EL (cell line): ENCODE results near the gene CLIC6.
"Not testable (repeated sequence)": the region's sequence is repeated elsewhere in the genome, so short reads cannot be mapped to it uniquely, and the experiment has no call there.

Source experiments
- DNase-seq: peaks from one replicate; pipeline ENCODE4 v3.0.0-alpha.2; 2016

Gene CLIC6

GRCh38 chr21:34661848-34662247, 6.9 kb upstream of the CLIC6 start:
- DNase-seq: no peak

- DNase-seq: no peak
These were observed 1.0 kb upstream of the CLIC6 start for GRCh38 chr21:34667761-34668160.

- DNase-seq: peak; percentile 20
These were observed 520 bp downstream of the CLIC6 start for GRCh38 chr21:34669149-34669879.

GRCh38 chr21:34669880-34670219, 1.1 kb downstream of the CLIC6 start:
- not testable (repeated sequence) for DNase-seq

- peak; percentile 18 for DNase-seq
These were observed 1.6 kb downstream of the CLIC6 start for GRCh38 chr21:34670220-34670961.

GRCh38 chr21:34670962-34671348, 2.2 kb downstream of the CLIC6 start:
- DNase-seq: no peak

GRCh38 chr21:34671462-34671861, 2.7 kb downstream of the CLIC6 start:
- no peak for DNase-seq

- DNase-seq: no peak
These were observed 3.1 kb downstream of the CLIC6 start for GRCh38 chr21:34671891-34672290.

- DNase-seq: no peak
These were observed 4.2 kb downstream of the CLIC6 start for GRCh38 chr21:34673006-34673405.

- no peak for DNase-seq
These were observed 5.7 kb downstream of the CLIC6 start for GRCh38 chr21:34674468-34674867.

GRCh38 chr21:34675871-34676270, 7.1 kb downstream of the CLIC6 start:
- no peak for DNase-seq

- DNase-seq: no peak
These were observed 10.3 kb downstream of the CLIC6 start for GRCh38 chr21:34679051-34679450.

GRCh38 chr21:34684174-34684876, 15.5 kb downstream of the CLIC6 start:
- no peak for DNase-seq

- no peak for DNase-seq
These were observed 18.3 kb downstream of the CLIC6 start for GRCh38 chr21:34687065-34687464.

- DNase-seq: no peak
These were observed 19.0 kb downstream of the CLIC6 start for GRCh38 chr21:34687745-34688144.

GRCh38 chr21:34688145-34688544, 19.4 kb downstream of the CLIC6 start:
- no peak for DNase-seq

GRCh38 chr21:34688715-34689114, 19.9 kb downstream of the CLIC6 start:
- no peak for DNase-seq

- no peak for DNase-seq
These were observed 21.4 kb downstream of the CLIC6 start for GRCh38 chr21:34690041-34690792.

GRCh38 chr21:34690793-34691175, 22.0 kb downstream of the CLIC6 start:
- DNase-seq: no peak

GRCh38 chr21:34691390-34692032, 22.7 kb downstream of the CLIC6 start:
- DNase-seq: no peak

- DNase-seq: no peak
These were observed 23.7 kb downstream of the CLIC6 start for GRCh38 chr21:34692458-34693020.

GRCh38 chr21:34693192-34693810, 24.5 kb downstream of the CLIC6 start:
- DNase-seq: peak; percentile 72
